HepG2 (cell line): ENCODE data around the gene TTC39C. TPM values are rescaled to one million over a fixed set of nuclear protein-coding genes. Genes with fewer than 3 reads are reported as not detected.

ENCODE experiments used
- ATAC-seq: fragments of 200-7000 bp; cut with Tn5 transposase; 3 replicates; pipeline ENCODE4 v1.9.1; 2020; ENCODE audit warnings: mild to moderate bottlenecking, moderate library complexity
- BruUV-seq: library from RNA; stranded (reverse); fragments of 400-500 nt; replicated peaks from 2 replicates; lab custom pipeline; 2021; lab: Mats Ljungman, UMichigan
- CTCF ChIA-PET: fragments of 300-600 bp; formaldehyde crosslinking; extraction: SDS; loops from one replicate; lab custom pipeline; 2021; ENCODE audit warnings: low total read pairs, inconsistent platforms, low intra/inter-chr PET ratio; lab: Yijun Ruan, JAX
- POLR2A ChIA-PET: fragments of 350-600 bp; sonication (Branson Sonifier 250); formaldehyde crosslinking; loops from one replicate; lab custom pipeline; 2020; ENCODE audit warnings: antibody characterized with exemption, inconsistent platforms; lab: Yijun Ruan, JAX
- DNase-seq: peaks from one replicate; pipeline ENCODE4 v3.0.0-alpha.2; 2015; ENCODE audit warnings: low spot score
- FAIRE-seq: peaks from 3 replicates; lab custom pipeline; 2011; peaks lifted over from hg19 to GRCh38; lab: Jason Lieb, UNC
- H2AFZ ChIP-seq: one replicate; pipeline ENCODE4 v1.6.1; 2011; ENCODE audit warnings: low read length, inconsistent platforms
- H3K27ac ChIP-seq: fragments of 300-600 bp; 3 replicates; pipeline ENCODE4 v1.8.0; 2011; ENCODE audit warnings: mixed run types, mild to moderate bottlenecking, mixed read lengths, low read length, inconsistent platforms; ENCODE audit not compliant: insufficient read depth; ENCODE audit errors: extremely low read length
- H3K27me3 ChIP-seq, 2 experiments: fragments of 200-600 bp in 1 of 2; 2 replicates in 1 of 2; 3 replicates in 1 of 2; pipeline versions ENCODE4 v1.6.0 to v1.8.0; 2011; ENCODE audit warnings: low read length in 2 of 2, mild to moderate bottlenecking in 2 of 2, moderate library complexity in 2 of 2, inconsistent platforms in 1 of 2; ENCODE audit not compliant: insufficient read depth in 2 of 2, control insufficient read depth in 1 of 2
- H3K36me3 ChIP-seq, 2 experiments: fragments of 200-600 bp in 1 of 2; replicated peaks in 1 of 2; 2 replicates in 1 of 2; 3 replicates in 1 of 2; pipeline versions ENCODE4 v1.5.1 to v1.8.0; 2011; ENCODE audit warnings: low read length in 2 of 2, inconsistent platforms in 1 of 2; ENCODE audit not compliant: insufficient read depth in 2 of 2, control insufficient read depth in 1 of 2
- H3K4me1 ChIP-seq: 2 replicates; pipeline ENCODE4 v1.5.1; 2012; ENCODE audit warnings: low read length, inconsistent platforms; ENCODE audit not compliant: insufficient read depth
- H3K4me2 ChIP-seq: 2 replicates; pipeline ENCODE4 v1.6.0; 2011; ENCODE audit warnings: low read depth, low read length, inconsistent platforms
- H3K4me3 ChIP-seq, 3 experiments: fragments of 200-600 bp in 1 of 3; sonication (generic), shearing (Covaris generic) in 1 of 3; replicated peaks in 1 of 3; 2 replicates each; pipeline ENCODE4 v1.5.1; 2011 to 2016; ENCODE audit warnings: low read length in 3 of 3, inconsistent platforms in 2 of 3, low read depth in 2 of 3, mild to moderate bottlenecking in 2 of 3, control low read depth in 1 of 3, mixed read lengths in 1 of 3; ENCODE audit not compliant: insufficient read depth in 1 of 3
- H3K79me2 ChIP-seq: one replicate; pipeline ENCODE4 v1.6.1; 2011; ENCODE audit warnings: low read length, inconsistent platforms; ENCODE audit not compliant: insufficient read depth
- H3K9ac ChIP-seq: 2 replicates; pipeline ENCODE4 v1.6.0; 2011; ENCODE audit warnings: mild to moderate bottlenecking, low read depth, low read length, inconsistent platforms; ENCODE audit not compliant: insufficient read depth
- H3K9me3 ChIP-seq: 2 replicates; pipeline ENCODE4 v1.5.1; 2012; ENCODE audit warnings: mild to moderate bottlenecking, low read length
- H4K20me1 ChIP-seq: 2 replicates; pipeline ENCODE4 v1.6.0; 2011; ENCODE audit warnings: inconsistent platforms, mild to moderate bottlenecking, low read length, moderate library complexity; ENCODE audit not compliant: insufficient read depth
- CAMTA2 ChIP-seq: sonication (generic); formaldehyde crosslinking; IDR thresholded peaks from 2 replicates; pipeline ENCODE4 v1.4.0; 2020; ENCODE audit warnings: mild to moderate bottlenecking, missing genetic modification reagents, borderline replicate concordance
- CBFB ChIP-seq: sonication (generic); formaldehyde crosslinking; IDR thresholded peaks from 2 replicates; pipeline ENCODE4 v1.4.0; 2020; ENCODE audit warnings: missing genetic modification reagents
- FOSL2 ChIP-seq: sonication (generic); formaldehyde crosslinking; IDR thresholded peaks from 2 replicates; pipeline ENCODE4 v1.4.0; 2020; ENCODE audit warnings: missing genetic modification reagents
- NFE2L1 ChIP-seq: sonication (generic); formaldehyde crosslinking; IDR thresholded peaks from 2 replicates; pipeline ENCODE4 v1.4.0; 2020; ENCODE audit warnings: missing genetic modification reagents, mild to moderate bottlenecking, borderline replicate concordance
- NR2F6 ChIP-seq, 2 experiments: IDR thresholded peaks; 2 replicates each; pipeline ENCODE4 v1.6.1; 2016; ENCODE audit warnings: antibody characterized with exemption in 1 of 2, mild to moderate bottlenecking in 1 of 2
- SIX4 ChIP-seq: sonication (generic); formaldehyde crosslinking; IDR thresholded peaks from 2 replicates; pipeline ENCODE4 v1.4.0; 2020; ENCODE audit warnings: missing genetic modification reagents
- SRY ChIP-seq: sonication (generic); formaldehyde crosslinking; IDR thresholded peaks from 2 replicates; pipeline ENCODE4 v1.8.0; 2022; ENCODE audit warnings: mild to moderate bottlenecking, missing genetic modification reagents
- ZBTB26 ChIP-seq: IDR thresholded peaks from 2 replicates; pipeline ENCODE4 v1.6.1; 2016; ENCODE audit warnings: missing compliant biosample characterization, missing genetic modification reagents, borderline replicate concordance
- ZNF775 ChIP-seq: sonication (generic); formaldehyde crosslinking; IDR thresholded peaks from 2 replicates; pipeline ENCODE4 v1.4.0; 2020; ENCODE audit warnings: missing genetic modification reagents, mild to moderate bottlenecking, moderate library complexity, borderline replicate concordance
- WGBS: methylation state at CpG from one replicate; pipeline ENCODE4 v1.1.6; 2017; ENCODE audit warnings: low lambda C conversion rate; 5-methylcytosine and 5-hydroxymethylcytosine counted together
- in situ Hi-C: cut with HindIII; loops from 2 replicates; pipeline ENCODE4 v1.10.0; 2017; ENCODE audit warnings: low pct_unique_long_range_greater_than_20kb; ENCODE audit not compliant: extremely low pct_ligation_motif_present
- intact Hi-C: fragments of 100-400 bp; cut with micrococcal nuclease; formaldehyde crosslinking; loops from one replicate; pipeline ENCODE4 v1.10.0; 2022; ENCODE audit not compliant: unreplicated experiment
- polyA plus RNA-seq, 8 experiments: library from polyadenylated mRNA; depleted of rRNA in 3 of 8; stranded (reverse) in 7 of 8; unstranded in 1 of 8; fragments of >200 nt; fragmentation: Illumina TruSeq in 4 of 8; extraction: Trizol in 4 of 8; gene quantifications; 2 replicates each; pipeline versions ENCODE4 v1.2.1 to v1.2.3, GENCODE V29; 2011 to 2016; ENCODE audit warnings: low read depth in 4 of 8, missing spikeins in 1 of 8, mixed read lengths in 1 of 8; ENCODE audit not compliant: insufficient read depth in 1 of 8
- total RNA-seq, 5 experiments: library from RNA; depleted of rRNA; stranded (reverse); fragments of >200 nt; fragmentation: Illumina TruSeq; extraction: Trizol; gene quantifications; 2 replicates each; pipeline ENCODE4 v1.2.3, GENCODE V29; 2016; ENCODE audit warnings: low read depth in 1 of 5

The TTC39C gene
- total and polyA plus RNA-seq, 2 of the 13 experiments (the other 11 are each of a cell fraction or from before 2014, with no cell fraction given): 19.1 to 25.9 TPM

DNA sequence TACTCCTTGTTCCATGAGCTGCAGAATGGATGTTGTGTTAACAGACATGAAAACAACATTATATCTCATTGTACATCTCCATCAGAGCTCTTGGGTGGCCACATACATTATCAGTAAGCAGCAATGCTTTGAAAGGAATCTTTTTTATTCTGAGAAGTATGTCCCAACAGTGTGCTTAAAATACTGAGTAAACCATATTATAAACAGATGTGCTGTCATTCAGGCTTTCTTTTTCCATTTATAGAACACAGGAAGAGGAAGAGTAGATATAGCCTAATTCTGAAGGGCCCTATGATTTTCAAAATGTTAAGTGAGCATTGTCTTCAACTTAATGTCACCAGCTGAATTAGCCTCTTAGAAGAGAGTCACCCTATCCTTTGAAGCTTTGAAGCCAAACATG lies 80.0 kb downstream of the TTC39C start (continued):
- no peak for TF ChIP-seq ZBTB26 (CRISPR knock-in tag)

- Histone ChIP-seq H3K4me2 (no peak overlapping the region), H3K4me1 (peaks cover 5% of the 10 kb centered on the region; the same call in 1 of the 2 replicates), H3K27ac (no peak overlapping the region), H2AFZ (no peak overlapping the region), H4K20me1 (no peaks in the 10 kb centered on the region), H3K27me3 (no peaks in the 10 kb centered on the region), H3K79me2 (no peaks in the 10 kb centered on the region), H3K36me3 (no peaks in the 10 kb centered on the region), H3K9me3 (no peaks in the 10 kb centered on the region), H3K4me3 (no peak overlapping the region), H3K9ac (no peak overlapping the region)
- BruUV-seq: no TSS peak
- DNase-seq (no peak), FAIRE-seq (no peak), ATAC-seq (no peak)
- no peak for TF ChIP-seq SIX4 (CRISPR knock-in tag)
- TF ChIP-seq CAMTA2 (CRISPR knock-in tag): no peak
- TF ChIP-seq NR2F6 (IDR thresholded peaks at IDR 0.05): no peak
- no peak for TF ChIP-seq NR2F6 (CRISPR knock-in tag; IDR thresholded peaks at IDR 0.05)
- TF ChIP-seq ZNF775 (CRISPR knock-in tag): no peak
- no peak for TF ChIP-seq CBFB
- no peak for TF ChIP-seq NFE2L1
- TF ChIP-seq FOSL2: no peak
- TF ChIP-seq SRY (CRISPR knock-in tag): no peak
- ChIA-PET CTCF (no interaction called here), POLR2A (no interaction called here)
- 75% methylated on average over 1 of the region's 1 CpG for WGBS
- intact Hi-C loops (no loop called here), in situ Hi-C loops (no loop called here)
Measured at GRCh38 chr18:24095976-24096375, 81.4 kb downstream of the TTC39C start.
